NCI-H82 treated with DMSO at 0.1 percent for 48 hours (cell line): Measurements from ENCODE around the gene TOP1.
A peak's percentile ranks its signal among the peaks of the same experiment; 100 is the strongest.
"Not testable (repeated sequence)": the region's sequence is repeated elsewhere in the genome, so short reads cannot be mapped to it uniquely, and the experiment has no call there.

Source experiments
- DNase-seq: peaks from one replicate; lab custom pipeline; 2025; ENCODE audit not compliant: unreplicated experiment; lab: John Stamatoyannopoulos, UW

Gene TOP1

GRCh38 chr20:41091927-41092326, 63.3 kb downstream of the TOP1 start:
- DNase-seq, result no peak

GRCh38 chr20:41094353-41095055, 65.9 kb downstream of the TOP1 start:
- DNase-seq, result no peak

- peak; percentile 12 for DNase-seq
These were observed 66.7 kb downstream of the TOP1 start for GRCh38 chr20:41095110-41095969.

GRCh38 chr20:41098703-41099250, 70.2 kb downstream of the TOP1 start:
- DNase-seq, result no peak

- no peak for DNase-seq
These were observed 71.4 kb downstream of the TOP1 start for GRCh38 chr20:41100001-41100480.

- no peak for DNase-seq
These were observed 73.0 kb downstream of the TOP1 start for GRCh38 chr20:41101660-41102059.

- no peak for DNase-seq
These were observed 79.9 kb downstream of the TOP1 start for GRCh38 chr20:41108531-41108930.

GRCh38 chr20:41110012-41110411, 81.4 kb downstream of the TOP1 start:
- no peak for DNase-seq

- DNase-seq, result no peak
These were observed 82.4 kb downstream of the TOP1 start for GRCh38 chr20:41110930-41111577.

GRCh38 chr20:41111578-41111951, 82.9 kb downstream of the TOP1 start:
- DNase-seq, result no peak

GRCh38 chr20:41116282-41116956, 87.8 kb downstream of the TOP1 start:
- no peak for DNase-seq

- DNase-seq, result not testable (repeated sequence)
These were observed 89.5 kb downstream of the TOP1 start for GRCh38 chr20:41118159-41118558.

GRCh38 chr20:41118632-41119031, 90.0 kb downstream of the TOP1 start:
- no peak for DNase-seq

GRCh38 chr20:41119614-41120561, 91.3 kb downstream of the TOP1 start:
- no peak for DNase-seq

GRCh38 chr20:41121399-41121798, 92.8 kb downstream of the TOP1 start:
- no peak for DNase-seq

GRCh38 chr20:41123631-41124030, 95.0 kb downstream of the TOP1 start:
- DNase-seq, result no peak

GRCh38 chr20:41124451-41125094, 96.0 kb downstream of the TOP1 start:
- DNase-seq, result no peak

GRCh38 chr20:41125530-41126457, 97.2 kb downstream of the TOP1 start:
- no peak for DNase-seq
